Activated CD4-positive, alpha-beta T cell treated with anti-CD3 and anti-CD28 coated beads, Interleukin-2, Interleukin-4, amounts not matched to agents 100 ng/mL and 50 ng/mL, durations not matched to agents 16 hours and 8 hours (primary cell): ENCODE data around the gene CRYBA1.
"Not testable (repeated sequence)": the region's sequence is repeated elsewhere in the genome, so short reads cannot be mapped to it uniquely, and the experiment has no call there.

Source experiments
- DNase-seq: peaks from one replicate; pipeline ENCODE4 v3.0.0-alpha.2; 2020; ENCODE audit warnings: low spot score

CRYBA1 gene, protein sequence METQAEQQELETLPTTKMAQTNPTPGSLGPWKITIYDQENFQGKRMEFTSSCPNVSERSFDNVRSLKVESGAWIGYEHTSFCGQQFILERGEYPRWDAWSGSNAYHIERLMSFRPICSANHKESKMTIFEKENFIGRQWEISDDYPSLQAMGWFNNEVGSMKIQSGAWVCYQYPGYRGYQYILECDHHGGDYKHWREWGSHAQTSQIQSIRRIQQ

DNA sequence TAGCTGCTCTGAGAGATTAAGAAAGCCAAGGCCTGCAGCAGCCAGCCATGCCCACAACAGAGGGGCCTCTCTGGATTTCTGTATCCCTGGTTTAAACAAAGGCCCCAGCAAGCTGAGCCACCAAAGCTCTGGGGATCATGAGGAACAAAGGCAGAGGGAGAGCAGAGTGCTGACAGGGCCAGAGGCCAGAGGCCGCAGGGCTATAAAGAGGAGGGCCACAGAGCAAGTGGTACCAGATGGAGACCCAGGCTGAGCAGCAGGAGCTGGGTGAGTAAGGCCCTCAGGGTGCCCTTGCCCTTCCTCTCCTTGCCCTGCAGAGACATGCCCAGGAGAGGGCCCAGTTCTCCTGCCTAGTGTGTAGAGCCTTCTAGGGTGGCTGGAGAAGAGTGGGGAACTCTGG lies at the start of gene CRYBA1:
Gene CRYBA1 (plus strand): TSS at position 232 of the 400 bp plus-strand sequence. CDS start 5 bp downstream, at position 237.
- DNase-seq: no peak

DNA sequence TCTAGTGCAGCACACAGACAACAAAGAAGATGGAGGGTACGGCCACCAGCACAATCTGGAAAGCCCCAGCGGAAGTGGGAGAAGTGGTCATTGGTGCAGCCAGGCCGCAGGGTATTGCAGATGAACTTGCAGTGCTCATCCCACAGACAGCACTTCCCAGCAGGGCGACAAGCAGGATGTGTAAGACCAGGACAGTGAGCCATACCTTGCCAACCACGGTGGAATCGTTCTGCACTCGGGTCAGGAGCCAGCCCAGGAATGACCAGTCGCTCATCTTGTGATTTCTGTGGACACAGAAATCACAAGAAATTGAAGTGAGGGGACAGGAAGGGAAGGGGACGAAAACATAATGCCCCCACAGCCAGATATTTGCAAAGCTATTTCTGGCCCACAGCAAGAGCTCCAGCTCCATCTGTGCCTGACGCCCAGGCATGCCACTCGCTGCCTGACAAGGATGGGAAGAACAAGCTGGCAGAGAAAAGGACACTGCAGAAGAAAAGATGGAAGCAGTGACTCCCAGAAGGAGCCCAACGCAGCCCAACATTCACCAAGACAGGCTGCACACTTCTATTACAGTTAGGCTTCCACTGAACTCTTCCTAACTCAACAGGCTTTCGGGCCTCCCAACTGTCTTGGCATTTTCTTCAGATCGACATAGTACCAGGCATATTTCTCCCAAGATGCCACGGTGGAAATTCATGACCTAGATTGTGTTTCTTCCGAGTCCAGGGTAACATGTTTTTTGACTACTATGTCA lies 49.0 kb upstream of the CRYBA1 start:
- DNase-seq: no peak

DNA sequence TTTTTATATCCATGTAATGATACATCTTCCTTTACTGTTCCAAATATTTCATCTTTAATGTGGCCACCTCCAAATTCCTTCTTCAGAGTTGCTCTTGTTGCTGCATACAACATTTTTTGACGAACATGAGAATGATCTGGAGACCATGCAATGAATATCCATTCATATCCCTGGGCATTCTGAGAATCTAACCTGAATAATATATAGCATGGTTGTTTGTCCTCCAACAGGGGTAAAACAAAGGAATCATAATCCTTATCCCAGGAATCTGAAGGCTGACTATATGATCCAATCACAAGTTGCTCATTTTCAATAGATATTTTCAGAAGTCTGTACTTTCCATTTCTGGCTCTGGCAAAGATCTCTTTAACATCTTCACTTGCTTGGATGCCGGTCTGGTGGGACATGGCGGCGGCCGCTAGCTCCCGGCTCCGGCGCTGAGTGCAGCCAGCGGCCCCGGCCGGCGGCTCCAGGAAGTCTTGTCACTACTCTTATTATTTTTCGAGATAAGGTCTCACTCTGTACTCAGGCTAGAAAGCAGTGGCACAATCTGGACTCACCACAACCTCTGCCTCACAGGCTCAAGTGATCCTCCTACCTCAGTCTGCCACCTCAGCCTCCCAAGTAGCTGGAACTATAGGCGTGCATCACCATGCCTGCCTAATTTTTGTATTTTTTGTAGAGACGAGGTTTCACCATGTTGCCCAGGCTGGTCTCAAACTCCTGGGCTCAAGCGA lies 42.4 kb upstream of the CRYBA1 start:
- not testable (repeated sequence) for DNase-seq

DNA sequence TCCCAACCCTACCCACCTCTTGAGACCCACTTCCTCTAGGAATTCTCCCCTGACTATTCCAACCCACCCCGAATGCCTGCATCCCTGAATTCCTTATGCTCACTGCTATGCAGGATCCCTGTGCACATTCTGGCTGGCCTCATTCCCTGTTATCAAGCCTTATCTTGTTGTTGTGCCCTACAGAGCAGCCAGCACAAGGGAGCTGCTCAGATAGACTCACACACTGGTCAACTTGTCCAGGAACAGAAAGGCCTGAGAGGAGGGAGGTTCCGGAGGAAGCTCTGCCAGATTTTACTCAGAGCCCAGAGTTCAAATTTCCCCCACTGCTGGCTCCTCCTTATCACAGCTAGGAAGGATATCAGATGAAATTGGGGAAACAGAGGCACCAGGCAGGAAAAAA lies 41.6 kb upstream of the CRYBA1 start:
- no peak for DNase-seq

DNA sequence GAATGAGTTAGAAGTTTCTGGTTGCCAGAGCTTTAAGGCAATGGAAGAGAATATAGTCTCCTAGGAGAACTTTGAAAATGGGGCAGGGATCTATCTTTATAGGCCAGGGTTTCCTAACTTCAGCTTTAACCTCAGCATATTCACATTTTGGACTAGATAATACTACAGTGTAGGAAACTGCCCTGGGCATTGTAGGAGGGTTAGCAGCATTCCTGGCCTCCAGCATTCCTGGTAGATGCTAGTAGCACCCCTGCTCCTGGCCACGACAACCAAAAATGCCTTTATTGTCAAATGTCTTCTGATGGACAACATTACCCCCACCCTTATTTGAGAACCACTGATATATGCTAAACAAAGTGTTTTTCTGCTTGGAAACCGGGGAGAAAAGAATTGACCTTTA lies 38.7 kb upstream of the CRYBA1 start:
- no peak for DNase-seq

DNA sequence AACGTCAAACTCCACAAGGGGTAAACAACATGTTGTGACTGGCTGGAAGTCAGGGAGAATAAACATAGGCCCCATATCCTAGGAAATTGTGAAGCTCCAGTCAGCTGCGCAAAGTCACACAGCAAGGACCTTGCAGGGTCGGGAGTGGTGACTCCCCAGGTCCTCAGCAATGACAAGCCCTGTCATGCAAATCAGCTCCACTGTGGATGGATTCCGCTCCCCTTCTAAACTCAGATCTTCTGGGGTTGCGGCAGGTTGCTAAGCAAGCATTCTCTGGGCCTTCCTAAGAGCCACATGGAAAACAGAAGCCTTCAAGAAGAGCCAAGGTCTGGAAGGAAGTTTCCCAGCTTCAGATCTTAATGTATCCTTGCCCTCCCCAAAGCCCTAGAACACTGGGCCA lies 37.6 kb upstream of the CRYBA1 start:
- DNase-seq: no peak

DNA sequence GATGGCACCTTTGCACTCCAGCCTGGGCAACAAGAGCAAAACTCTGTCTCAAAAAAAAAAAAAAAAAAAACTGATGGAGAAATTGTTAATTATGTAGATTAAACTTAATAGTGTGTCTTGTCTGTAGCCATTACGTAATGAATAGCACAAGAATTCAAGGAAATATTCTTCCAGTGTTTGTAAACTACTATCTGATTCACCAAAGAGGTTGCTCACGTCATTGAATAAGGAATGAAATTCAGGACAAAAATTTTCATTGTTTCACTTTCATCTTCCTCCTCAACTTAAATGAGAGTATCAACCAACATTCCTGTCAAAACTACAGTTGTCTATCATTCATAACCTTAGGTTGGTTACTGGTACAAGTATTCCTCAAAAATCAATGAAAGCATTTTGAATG lies 35.8 kb upstream of the CRYBA1 start:
- no peak for DNase-seq

DNA sequence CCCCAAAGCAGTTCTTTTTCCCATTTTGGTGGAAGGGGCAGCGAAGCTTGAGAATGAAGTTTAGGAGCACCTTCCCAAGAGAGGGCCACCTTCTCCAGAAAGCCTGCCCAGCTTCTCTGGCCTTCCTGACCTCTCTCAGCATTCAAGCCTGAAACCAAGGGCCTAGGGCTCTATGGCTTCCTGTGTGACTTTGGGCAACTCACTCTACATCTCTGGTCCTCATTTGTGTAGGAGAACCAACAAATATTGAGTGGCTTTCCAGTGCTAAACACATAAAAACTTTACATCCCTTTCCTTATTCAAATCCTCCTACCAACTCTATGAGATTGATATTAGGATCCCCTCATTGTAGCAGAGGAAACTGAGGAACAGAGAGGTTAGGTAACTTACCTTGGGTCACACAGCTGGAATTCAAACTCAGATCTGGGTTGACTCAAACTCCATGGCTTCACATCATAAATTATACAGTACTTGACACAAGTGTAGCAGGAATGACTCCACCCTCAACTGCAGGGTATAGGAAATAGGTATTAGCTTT lies 34.5 kb upstream of the CRYBA1 start:
- DNase-seq: no peak

DNA sequence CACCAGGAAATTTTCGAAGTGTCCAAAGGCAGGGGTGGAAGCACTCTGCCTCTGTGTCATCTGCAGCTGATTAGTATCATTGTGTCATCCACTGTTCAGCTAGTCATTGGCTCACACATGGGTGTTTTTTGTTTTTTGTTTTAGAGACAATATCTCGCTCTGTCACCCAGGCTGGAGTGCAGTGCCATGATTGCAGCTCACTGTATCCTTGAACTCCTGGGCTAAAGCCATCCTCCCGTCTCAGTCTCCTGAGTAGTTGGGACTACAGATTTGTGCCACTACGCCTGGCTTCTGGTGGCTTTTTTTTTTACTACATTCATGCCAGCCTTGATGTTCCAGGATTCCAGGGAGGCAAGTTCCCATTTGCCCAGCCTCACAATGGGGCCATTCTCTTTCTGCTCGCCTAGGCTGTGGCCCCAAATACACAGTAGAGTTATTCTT lies 34.0 kb upstream of the CRYBA1 start:
- DNase-seq: no peak

DNA sequence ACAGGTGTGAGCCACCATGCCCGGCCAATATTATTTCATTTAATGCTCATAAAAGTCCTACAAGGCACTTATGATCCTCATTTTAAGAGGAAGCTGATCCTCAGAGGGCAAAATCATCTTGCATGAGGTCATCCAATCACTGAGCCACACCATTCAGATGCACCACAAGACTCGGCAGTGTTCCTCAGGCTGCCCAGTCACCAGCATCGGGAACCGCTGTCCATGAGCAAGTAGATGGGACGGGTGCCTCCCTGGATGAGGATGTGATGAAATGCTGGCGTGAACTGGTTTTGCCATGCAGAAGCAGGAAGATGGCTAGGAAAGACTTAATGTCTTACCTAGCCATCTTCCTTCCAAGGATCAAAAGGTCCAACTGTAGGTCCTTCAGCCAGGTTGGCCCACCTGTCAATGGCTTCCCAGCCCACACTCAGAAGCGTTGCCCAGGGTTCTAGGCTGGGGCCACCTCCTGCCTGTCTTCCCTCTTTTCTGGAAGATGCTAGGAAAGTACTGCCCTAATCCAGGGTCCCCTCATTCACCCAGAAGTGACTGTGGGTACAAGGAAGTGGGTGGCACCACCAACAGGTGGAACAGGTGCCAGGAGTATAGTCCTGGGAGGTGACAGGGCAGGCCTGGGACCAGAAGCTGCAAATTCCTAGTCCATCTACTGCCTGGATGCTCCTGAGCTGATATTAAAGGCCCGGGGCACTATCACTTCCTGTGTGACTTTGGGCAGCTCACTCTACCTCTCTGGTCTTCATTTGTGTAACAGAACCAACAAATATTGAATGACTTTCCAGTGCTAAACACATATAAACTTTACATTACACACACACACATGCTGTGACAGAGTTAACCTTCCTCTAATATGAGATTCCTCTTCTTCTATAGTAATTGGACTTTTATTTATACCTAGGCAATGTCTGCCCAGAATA lies 32.2 kb upstream of the CRYBA1 start:
- no peak for DNase-seq

DNA sequence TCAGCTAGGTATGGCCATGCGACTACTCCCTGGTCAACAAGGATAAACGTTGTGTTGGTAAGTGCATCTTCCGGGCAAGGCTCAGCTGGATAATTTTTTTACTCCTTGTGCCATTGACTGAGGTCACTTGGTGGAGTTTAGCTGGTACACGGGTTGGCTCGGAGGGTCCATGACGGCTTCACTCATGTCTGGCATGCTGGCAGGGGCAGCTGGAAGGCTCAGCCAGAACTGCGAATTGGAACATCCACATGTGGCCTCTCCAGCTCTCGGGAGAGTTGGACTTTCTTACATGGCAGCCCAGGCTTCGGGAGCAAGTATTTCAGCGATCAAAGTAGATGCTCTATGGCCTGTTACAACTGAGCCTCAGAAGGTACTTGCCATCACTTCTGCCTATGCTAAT lies 31.5 kb upstream of the CRYBA1 start:
- DNase-seq: no peak

DNA sequence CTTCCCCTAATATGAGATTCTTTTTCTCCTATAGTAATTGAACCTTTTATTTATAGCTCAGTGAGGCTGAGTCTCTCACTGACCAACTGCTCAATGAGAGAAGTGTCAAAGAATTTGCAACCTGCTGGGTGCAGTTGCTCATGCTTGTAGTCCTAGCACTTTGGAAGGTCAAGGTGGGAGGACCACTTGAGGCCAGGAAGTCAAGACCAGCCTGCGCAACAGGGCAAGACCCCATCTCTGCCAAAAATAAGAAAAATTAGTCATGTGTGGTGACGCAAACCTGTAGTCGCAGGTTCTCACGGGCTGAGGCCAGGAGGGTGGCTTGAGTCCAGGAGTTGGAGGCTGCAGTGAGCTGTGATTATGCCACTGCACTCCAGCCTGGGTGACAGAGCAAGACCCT lies 30.9 kb upstream of the CRYBA1 start:
- DNase-seq: no peak

DNA sequence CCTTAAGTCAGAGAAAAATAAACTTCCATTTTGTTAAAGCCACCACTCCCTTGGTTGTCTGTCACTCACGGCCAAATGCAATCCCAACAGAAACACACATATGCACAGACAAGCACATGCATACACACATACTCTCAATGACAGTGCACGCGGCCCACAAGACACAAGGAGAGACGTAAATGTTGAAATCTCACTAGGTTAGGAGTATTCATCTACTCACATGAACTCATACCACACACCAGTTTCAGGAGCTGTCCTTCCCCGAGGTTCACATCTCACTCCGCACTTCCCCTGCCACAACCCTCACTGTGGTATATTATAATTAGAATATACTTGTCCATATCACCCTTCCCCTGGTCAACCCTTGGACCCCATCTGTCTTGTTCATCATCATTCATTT lies 30.5 kb upstream of the CRYBA1 start:
- no peak for DNase-seq

DNA sequence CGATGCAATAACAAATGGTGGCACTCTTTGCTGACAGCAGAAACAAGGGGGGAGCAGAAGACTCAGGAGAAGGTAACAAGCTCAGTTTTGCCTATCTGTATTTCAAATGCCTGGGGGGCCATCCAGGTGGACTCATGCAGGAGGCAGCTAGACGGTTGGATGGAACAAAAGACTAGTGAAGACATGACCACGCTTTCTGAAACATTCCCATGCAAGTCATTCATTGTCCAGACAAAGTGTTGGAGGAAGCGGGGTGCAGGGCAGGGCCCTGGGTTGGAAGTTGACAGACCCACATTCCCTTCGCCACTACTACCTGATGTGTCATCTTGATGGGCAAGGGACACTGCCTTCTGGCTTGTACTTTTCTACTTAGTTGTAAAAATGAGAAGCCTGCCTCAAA lies 29.8 kb upstream of the CRYBA1 start:
- DNase-seq: no peak

DNA sequence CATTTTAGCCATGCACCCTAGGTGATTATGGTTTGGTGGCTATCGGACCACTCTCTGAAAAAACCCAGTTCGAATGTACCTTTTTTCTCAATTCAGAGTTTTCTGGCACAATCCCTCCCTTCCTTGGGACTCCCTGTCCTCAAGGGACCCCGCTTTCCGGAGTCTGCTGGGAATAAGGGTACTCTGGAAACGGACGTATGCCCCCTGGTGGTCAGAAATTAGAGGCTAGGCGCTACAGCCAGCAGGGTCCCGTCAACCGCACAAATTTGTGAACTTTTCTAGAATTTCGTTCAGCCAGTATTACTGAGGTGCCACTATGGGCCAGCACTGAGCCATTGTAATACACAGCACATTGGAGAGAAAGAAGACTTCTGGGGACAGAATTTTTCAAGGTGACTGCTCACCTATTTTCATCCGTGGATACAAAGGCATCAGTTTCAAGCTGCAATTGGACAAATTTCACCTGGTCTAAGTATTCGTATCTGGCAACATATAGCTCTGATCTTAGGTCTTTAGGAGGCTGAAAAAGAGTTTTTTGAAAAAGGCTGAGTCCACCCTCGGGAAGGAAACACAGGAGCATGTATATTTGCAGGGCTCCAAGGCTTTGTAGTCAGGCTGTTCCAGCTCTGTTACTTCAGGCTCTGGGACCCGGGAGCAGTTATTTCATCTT lies 27.1 kb upstream of the CRYBA1 start:
- DNase-seq: peak; percentile 77

DNA sequence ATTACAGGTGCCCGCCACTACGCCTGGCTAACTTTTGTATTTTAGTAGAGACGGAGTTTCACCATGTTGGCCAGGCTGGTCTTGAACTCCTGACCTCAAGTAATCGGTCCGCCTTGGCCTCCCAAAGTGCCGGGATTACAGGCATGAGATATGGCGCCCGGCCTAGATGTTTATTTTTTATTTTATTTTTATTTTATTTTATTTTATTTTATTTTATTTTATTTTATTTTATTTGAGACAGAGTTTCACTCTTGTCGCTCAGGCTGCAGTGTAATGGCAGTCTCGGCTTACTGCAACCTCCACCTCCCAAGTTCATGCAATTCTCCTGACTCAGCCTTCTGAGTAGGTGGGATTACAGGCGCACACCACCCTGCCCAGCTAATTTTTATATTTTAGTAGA lies 25.3 kb upstream of the CRYBA1 start:
- not testable (repeated sequence) for DNase-seq

DNA sequence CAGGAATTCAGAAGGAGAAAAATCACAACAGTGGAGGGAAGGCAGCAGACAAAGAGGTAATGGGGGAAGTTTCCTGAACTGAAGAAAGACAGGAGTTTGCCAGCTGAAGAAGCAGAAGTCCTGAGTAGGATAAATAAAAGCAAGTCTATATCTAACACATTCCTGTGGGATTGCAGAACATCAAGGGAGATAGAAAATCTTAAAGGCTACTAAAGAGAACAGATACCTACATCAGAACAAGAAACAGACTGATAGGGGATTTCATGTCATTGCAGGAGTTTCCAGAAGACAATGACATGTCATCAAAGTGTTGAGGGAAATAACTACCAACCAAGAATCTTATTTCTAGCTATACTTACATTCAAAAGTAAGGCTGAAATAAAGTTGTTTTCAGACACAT lies 21.3 kb upstream of the CRYBA1 start:
- DNase-seq: no peak

DNA sequence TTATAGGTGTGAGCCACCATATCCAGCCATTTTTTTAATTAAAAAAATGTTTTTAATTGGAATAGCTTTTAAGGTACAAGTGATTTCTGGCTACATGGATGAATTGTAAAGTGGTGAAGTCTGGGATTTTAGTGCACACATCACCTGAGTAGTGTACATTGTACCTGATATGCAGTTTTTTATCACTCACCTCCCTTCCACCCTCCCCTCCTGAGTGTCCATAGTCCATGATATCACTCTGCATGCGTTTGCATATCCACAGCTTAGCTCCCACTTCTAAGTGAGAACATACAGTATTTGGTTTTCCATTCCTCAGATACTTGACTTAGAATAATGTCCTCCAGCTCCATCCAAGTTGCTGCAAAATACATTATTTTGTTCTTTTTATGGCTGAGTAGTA lies 13.4 kb upstream of the CRYBA1 start:
- no peak for DNase-seq

DNA sequence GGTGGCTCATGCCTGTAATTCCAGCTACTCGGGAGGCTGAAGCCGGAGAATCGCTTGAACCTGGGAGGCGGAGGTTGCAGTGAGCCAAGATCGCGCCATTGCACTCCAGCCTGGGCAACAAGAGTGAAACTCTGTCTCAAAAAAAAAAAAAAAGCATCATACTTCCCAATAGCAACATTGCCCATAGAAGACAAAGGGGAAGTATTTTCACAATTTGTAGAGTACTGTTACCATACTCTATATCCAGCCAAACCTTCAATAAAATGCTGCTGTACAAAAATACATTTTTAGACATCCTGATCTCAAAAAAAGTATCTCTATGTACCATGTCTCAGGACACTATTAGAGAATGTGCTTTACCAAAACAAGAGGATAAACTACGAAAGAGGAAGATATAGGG lies 11.7 kb upstream of the CRYBA1 start:
- DNase-seq: not testable (repeated sequence)

DNA sequence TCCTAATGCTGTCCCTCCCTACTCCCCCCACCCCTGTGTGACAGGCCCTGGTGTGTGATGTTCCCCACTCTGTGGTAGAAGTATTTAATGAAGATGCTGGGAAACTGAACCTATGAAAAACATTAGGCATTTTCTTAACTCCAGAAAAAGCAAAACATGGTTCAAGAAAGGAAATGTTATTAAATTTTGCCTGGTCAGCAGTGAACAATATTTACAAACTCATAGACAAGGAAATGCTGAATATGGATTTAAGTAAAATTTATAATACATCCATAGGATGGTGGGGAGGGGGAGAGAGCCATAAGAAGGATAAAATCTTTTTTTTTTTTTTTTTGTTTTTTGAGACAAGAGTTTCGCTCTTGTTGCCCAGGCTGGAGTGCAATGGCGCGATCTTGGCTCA lies 10.8 kb upstream of the CRYBA1 start:
- no peak for DNase-seq

DNA sequence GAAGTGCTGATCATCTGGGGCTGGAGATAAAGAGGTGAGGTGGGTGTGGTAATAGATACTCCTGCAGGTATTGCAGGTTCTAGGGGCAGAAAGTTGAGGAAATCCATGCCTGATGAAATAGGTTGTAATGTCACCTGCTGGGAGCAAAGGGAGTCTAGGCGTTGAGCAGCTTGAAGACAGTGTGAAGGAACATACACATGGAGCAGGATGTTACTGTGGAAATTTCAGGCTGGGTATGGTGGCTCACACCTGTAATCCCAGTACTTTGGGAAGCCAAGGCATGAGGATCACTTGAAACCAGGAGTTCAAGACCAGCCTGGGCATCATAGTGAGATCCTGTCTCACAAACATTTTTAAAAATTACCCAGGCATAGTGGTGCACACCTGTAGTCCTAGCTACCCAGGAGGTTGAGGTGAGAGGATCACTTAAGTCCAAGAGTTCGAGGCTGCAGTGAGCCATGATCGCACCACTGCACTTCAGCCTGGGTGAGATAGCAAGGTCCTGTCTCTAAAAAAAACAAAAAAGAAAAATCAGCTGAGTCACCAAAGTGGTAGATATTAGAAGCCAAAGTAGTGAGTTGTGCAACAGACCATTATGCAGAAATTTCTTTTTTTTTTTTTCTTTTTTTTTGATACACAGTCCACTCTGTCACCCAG lies 9.1 kb upstream of the CRYBA1 start:
- no peak for DNase-seq
